Heart right ventricle (tissue), 16 donors: ENCODE results near the gene COMTD1. TPM values are rescaled to one million over a fixed set of nuclear protein-coding genes. Genes with fewer than 3 reads are reported as not detected.
A peak's percentile ranks its signal among the peaks of the same experiment; 100 is the strongest.

ENCODE experiments used
- ATAC-seq, 8 donors: fragments of 200-7000 bp; cut with Tn5 transposase; one replicate each; pipeline ENCODE4 v1.9.1; 2020; ENCODE audit warnings: mild to moderate bottlenecking in 8 of 8, moderate library complexity in 8 of 8, moderate number of reproducible peaks in 1 of 8
- DNase-seq, 2 donors: peaks; one replicate each; pipeline ENCODE4 v3.0.0-alpha.2; 2020
- H3K27ac ChIP-seq, 10 donors: fragments of 200-600 bp; sonication (generic) in 2 of 10; one replicate each; pipeline versions ENCODE4 v1.5.0 to v1.8.0; 2020 to 2022; ENCODE audit warnings: mild to moderate bottlenecking in 3 of 10
- H3K27me3 ChIP-seq, 7 donors: fragments of 200-600 bp; one replicate each; pipeline ENCODE4 v1.8.0; 2021 to 2022; ENCODE audit warnings: mild to moderate bottlenecking in 2 of 7
- H3K36me3 ChIP-seq, 9 donors: fragments of 200-600 bp; sonication (generic) in 1 of 9; one replicate each; pipeline versions ENCODE4 v1.5.0 to v1.8.0; 2020 to 2022; ENCODE audit warnings: mild to moderate bottlenecking in 2 of 9
- H3K4me1 ChIP-seq, 9 donors: fragments of 200-600 bp; sonication (generic) in 1 of 9; one replicate each; pipeline versions ENCODE4 v1.5.0 to v1.8.0; 2020 to 2022; ENCODE audit warnings: mild to moderate bottlenecking in 4 of 9
- H3K4me3 ChIP-seq, 10 donors: fragments of 200-600 bp; sonication (generic) in 2 of 10; one replicate each; pipeline versions ENCODE4 v1.5.0 to v1.8.0; 2020 to 2022; ENCODE audit warnings: mild to moderate bottlenecking in 7 of 10, moderate library complexity in 2 of 10
- H3K9me3 ChIP-seq, 11 donors: fragments of 200-600 bp in 10 of 11; sonication (generic) in 2 of 11; one replicate each; pipeline versions ENCODE4 v1.5.0 to v1.8.0; 2013 to 2022; ENCODE audit warnings: mild to moderate bottlenecking in 2 of 11, control low read depth in 1 of 11, moderate library complexity in 1 of 11
- CTCF ChIP-seq, 9 donors: fragments of 200-600 bp; sonication (generic) in 2 of 9; IDR thresholded peaks; one replicate each; pipeline versions ENCODE4 v1.5.0 to v1.8.0; 2021 to 2022; ENCODE audit warnings: antibody characterized with exemption in 9 of 9, mild to moderate bottlenecking in 5 of 9, moderate library complexity in 1 of 9
- WGBS, 2 donors: extraction: QIAGEN DNeasy Blood & Tissue Kit; methylation state at CpG; one replicate each; pipeline ENCODE4 v1.1.7; 2013; ENCODE audit warnings: inconsistent platforms in 1 of 2; 5-methylcytosine and 5-hydroxymethylcytosine counted together
- intact Hi-C, 10 donors: fragments of 100-400 bp; cut with DNase I; formaldehyde crosslinking; loops; one replicate each; pipeline versions ENCODE4 v1.11.1 to v1.14.2; 2022
- long read RNA-seq, 3 donors: library from polyadenylated mRNA; unstranded; transcript quantifications; one replicate each; pipeline ENCODE4 v2.0.0, GENCODE V29; 2020 to 2021
- polyA plus RNA-seq, 2 donors: library from polyadenylated mRNA; stranded (reverse); fragments of 200-250 nt; gene quantifications; one replicate each; pipeline ENCODE4 v1.2.3, GENCODE V29; 2013
- total RNA-seq, 10 donors: library from RNA; stranded (reverse); fragmentation: NEBNext Ultra II Directional in 3 of 10; extraction: Animal tissue kit (Norgen Biotek cat#: 25700) in 3 of 10; gene quantifications; one replicate each; pipeline versions ENCODE4 v1.2.1 to v1.2.4, GENCODE V29; 2021 to 2023
- donor health status: Arrhythmogenic right ventricular cardiomyopathy.
- donor health status: ischemic (EF 13 %, LVEDD 7.1; RV severe dilation, severe dysfunction).
- donor health status: healthy with polysubstance abuse.
- donor health status: DM: no; HTN: yes; CAD: no.
- donor health status: DM: no; HTN: no; CAD: no.
- donor health status: ischemic (EF 25% LVEDD 6.9; RV normal size, moderate dysfunction).
- donor health status: ischemic (EF 25% LVEDD 5.7; RV mildly dilated, moderate dysfunction).
- donor health status: healthy.
- donor health status: DM: yes; HTN: yes; CAD: no.
- donor health status: Ischemic cardiomyopathy.
- donor health status: ischemic (EF 35%, LVEDD 5.7; RV mildly dilated, moderate dysfunction).
- donor health status: nonischemic (EF 11% LVEDD 7.7; RV severe dilation, severe dysfunction).
- donor health status: DM: yes; HTN: yes; CAD: no.
- donor health status: PGD.
- donor health status: ischemic (EF 29% LVEDD 5.4; RV normal size, mild dysfunction).
- donor health status: nonischemic (EF 23%, LVEDD 6.1; RV moderate dilation, normal function).

The COMTD1 gene
- total RNA-seq (10 to 100 TPM; 16.4 to 51.5 (median 29.4) TPM), polyA plus RNA-seq (100 to 1,000 TPM; 103 to 254 TPM)
- long read RNA-seq, donor 1, transcript COMTD1-202 (4 exons, 1,094 nt): minor isoform, 5 of 69 reads
- long read RNA-seq, donor 1, transcript COMTD1-204 (5 exons, 796 nt): minor isoform, 7 of 69 reads
- long read RNA-seq, donor 1, transcript COMTD1-201 (7 exons, 976 nt): major isoform, 14 of 69 reads
- long read RNA-seq, donor 1, partial matches to known transcripts: 15 of 69 reads
- long read RNA-seq, donor 1, other reads (novel, unspliced or antisense): 27 of 69 reads
- long read RNA-seq, donor 2, transcript COMTD1-201 (7 exons, 976 nt): major isoform, 35 of 84 reads
- long read RNA-seq, donor 2, partial matches to known transcripts: 13 of 84 reads
- long read RNA-seq, donor 2, other reads (novel, unspliced or antisense): 29 of 84 reads
- long read RNA-seq, donor 3, transcript COMTD1-201 (7 exons, 976 nt): major isoform, 27 of 48 reads
- long read RNA-seq, donor 3, transcript COMTD1-204 (5 exons, 796 nt): minor isoform, 5 of 48 reads
- long read RNA-seq, donor 3, partial matches to known transcripts: 6 of 48 reads
- long read RNA-seq, donor 3, other reads (novel, unspliced or antisense): 10 of 48 reads

GRCh38 chr10:75235375-75236177 is at the start of gene COMTD1:
COMTD1 (minus strand) TSS chr10:75235957; CDS start chr10:75235928, 29 bp downstream.
- Histone ChIP-seq H3K36me3 (peaks cover 0 to 33% (median 14%) of the 10 kb centered on the region in 9 donors), H3K9me3 (no peaks in the 10 kb centered on the region), H3K4me1 (peaks cover 0 to 29% (median 16%) of the 10 kb centered on the region in 9 donors), H3K27ac (peak within 1 kb of the TSS; percentile 6 to 93 (median 88)), H3K27me3 (no peaks in the 10 kb centered on the region), H3K4me3 (peak within 1 kb of the TSS; percentile 67 to 95 (median 86))
- peak; percentile 90 to 94 for DNase-seq
- intact Hi-C loops: loop anchor here in 8 of 10 donors (1.0 to 10.0 kb wide), 12 partner anchors 47 to 993 kb away; partner anchors contain the start of gene KAT6B (in 1 of the 8)
- peak; percentile 72 to 88 (median 82) for ATAC-seq
- WGBS, 2 donors: 0% methylated on average over 62 to 76 of the region's 76 CpGs
- peak; percentile 100 for TF ChIP-seq CTCF (IDR thresholded peaks at IDR 0.05)

- Histone ChIP-seq H3K27me3 (no peaks in the 10 kb centered on the region), H3K4me3 (peak overlapping the region in 7 of 10 donors; percentile 3 to 41 (median 37)), H3K27ac (peak overlapping the region in 8 of 10 donors; percentile 45 to 75 (median 54)), H3K36me3 (no peaks in the 10 kb centered on the region), H3K9me3 (no peaks in the 10 kb centered on the region), H3K4me1 (peaks cover 0 to 14% (median 5%) of the 10 kb centered on the region in 9 donors)
- ATAC-seq (peak; percentile 25 to 81 (median 64)), DNase-seq (no peak)
- TF ChIP-seq CTCF (IDR thresholded peaks at IDR 0.05): no peak
- WGBS, 2 donors: 44% methylated on average over 12 of the region's 12 CpGs
- intact Hi-C loops: no loop called here
Measured at GRCh38 chr10:75283671-75284470, 48.1 kb upstream of the COMTD1 start.

GRCh38 chr10:75283078-75283670 is 47.4 kb upstream of the COMTD1 start:
- no peaks in the 10 kb centered on the region for H3K36me3 ChIP-seq
- H3K27me3 ChIP-seq: no peaks in the 10 kb centered on the region
- H3K4me3 ChIP-seq: peak overlapping the region in 8 of 10 donors; percentile 3 to 41 (median 36)
- H3K9me3 ChIP-seq: no peaks in the 10 kb centered on the region
- TF ChIP-seq CTCF (IDR thresholded peaks at IDR 0.05): no peak
- no peak for DNase-seq
- H3K4me1 ChIP-seq: peaks cover 0 to 14% (median 5%) of the 10 kb centered on the region in 9 donors
- ATAC-seq: peak; percentile 43 to 77 (median 67)
- 11 to 20% methylated on average over 14 of the region's 14 CpGs for WGBS, 2 donors
- peak overlapping the region in 8 of 10 donors; percentile 45 to 75 (median 54) for H3K27ac ChIP-seq
- intact Hi-C loops: no loop called here
